ENCODE data around the gene TPP1. TPM values are rescaled to one million over a fixed set of nuclear protein-coding genes. Genes with fewer than 3 reads are reported as not detected.

Gene TPP1
- total and polyA plus RNA-seq, 5 experiments from 2014 or later = 84.8 to 130 (median 107) TPM

DNA sequence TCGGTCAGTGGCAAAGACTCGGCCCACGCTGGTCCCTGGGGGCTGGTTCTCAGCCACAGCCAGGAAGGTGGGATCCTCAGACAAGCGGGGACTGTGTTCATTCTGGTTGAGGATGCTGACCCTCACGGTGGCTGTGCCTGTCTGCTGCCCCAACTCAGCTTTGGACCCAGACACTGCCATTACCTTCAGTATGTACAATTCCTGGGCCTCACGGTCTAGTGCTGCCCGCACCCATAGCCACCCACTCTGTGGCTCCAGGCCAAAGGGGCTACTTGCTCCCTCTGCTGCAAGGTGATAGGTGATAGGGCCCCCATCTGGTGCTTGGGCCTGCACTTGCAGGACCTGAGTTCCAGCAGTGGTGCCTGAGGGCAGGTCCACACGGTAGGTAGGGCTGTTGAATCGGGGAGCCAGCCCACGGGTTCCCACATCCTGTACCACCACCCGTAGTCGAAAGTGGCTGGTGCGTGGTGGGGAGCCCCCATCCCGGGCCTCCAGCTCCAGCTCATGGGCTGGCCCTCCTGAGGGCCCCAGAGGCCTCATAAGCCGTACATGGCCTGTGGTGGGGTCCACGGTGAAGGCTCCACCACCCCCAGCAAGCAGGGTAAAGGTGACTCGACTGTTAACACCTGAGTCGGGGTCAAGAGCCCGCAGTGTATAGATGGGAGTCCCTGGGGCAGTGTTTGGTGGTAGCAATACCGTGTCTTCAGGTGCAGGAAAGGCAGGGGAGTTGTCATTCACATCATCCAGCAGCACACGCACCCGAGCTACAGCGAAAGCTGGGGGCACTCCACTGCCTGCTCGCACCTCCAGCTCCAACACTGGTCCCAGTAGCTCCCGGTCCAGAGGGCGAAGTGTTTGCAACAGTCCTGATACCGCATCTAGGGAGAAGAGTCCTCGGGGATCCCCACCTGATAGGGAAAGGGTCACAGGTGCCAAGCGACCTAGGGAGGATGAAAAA is 13.2 kb upstream of the TPP1 start:
- Mint-ChIP-seq H3K27me3 (no peaks in the 10 kb centered on the region), H3K27ac (peak overlapping the region in 3 of 10 donors; percentile 46 to 77 (median 69)), H3K9me3 (no peaks in the 10 kb centered on the region), H3K4me3 (no peak overlapping the region), H3K4me1 (peaks cover 9 to 26% (median 11%) of the 10 kb centered on the region in 4 donors), H3K36me3 (peaks cover 0 to 29% (median 6%) of the 10 kb centered on the region in 3 donors)
- ATAC-seq (no peak), DNase-seq (no peak)
- POLR2A ChIA-PET = interaction anchor here (2.2 to 3.0 kb wide), 2 partner anchors 13 to 20 kb away, joined by 7 to 12 read pairs; partner anchors contain the start of genes TAF10 and TPP1

GRCh38 chr11:6631361-6631890 is 12.2 kb upstream of the TPP1 start:
- Mint-ChIP-seq H3K27ac (peak overlapping the region in 3 of 10 donors; percentile 37 to 77 (median 75)), H3K4me1 (peaks cover 9 to 35% (median 18%) of the 10 kb centered on the region in 4 donors)

GRCh38 chr11:6630632-6631291 is 11.5 kb upstream of the TPP1 start:
- no peak overlapping the region for H3K4me3 Mint-ChIP-seq
- peaks cover 0 to 37% (median 12%) of the 10 kb centered on the region in 3 donors for H3K36me3 Mint-ChIP-seq
- H3K27me3 Mint-ChIP-seq = no peaks in the 10 kb centered on the region
- no peak for DNase-seq
- H3K4me1 Mint-ChIP-seq = peaks cover 10 to 38% (median 20%) of the 10 kb centered on the region in 4 donors
- ATAC-seq = no peak
- H3K27ac Mint-ChIP-seq = peak overlapping the region in 3 of 10 donors; percentile 40 to 75 (median 67)
- POLR2A ChIA-PET = interaction anchor here (0.9 to 3.0 kb wide), 5 partner anchors 12 to 53 kb away, joined by 3 to 12 read pairs (median 3); partner anchors contain the start of genes MRPL17, TAF10 and TPP1
- no peaks in the 10 kb centered on the region for H3K9me3 Mint-ChIP-seq

More at GRCh38 chr11:6631361-6631890, 12.2 kb upstream of the TPP1 start:
- ATAC-seq (no peak), DNase-seq (no peak)
- POLR2A ChIA-PET = interaction anchor here (0.9 to 3.0 kb wide), 5 partner anchors 12 to 52 kb away, joined by 3 to 12 read pairs (median 3); partner anchors contain the start of genes MRPL17, TAF10 and TPP1
- Mint-ChIP-seq H3K36me3 (peaks cover 0 to 34% (median 8%) of the 10 kb centered on the region in 3 donors), H3K4me3 (no peak overlapping the region), H3K27me3 (no peaks in the 10 kb centered on the region), H3K9me3 (no peaks in the 10 kb centered on the region)

DNA sequence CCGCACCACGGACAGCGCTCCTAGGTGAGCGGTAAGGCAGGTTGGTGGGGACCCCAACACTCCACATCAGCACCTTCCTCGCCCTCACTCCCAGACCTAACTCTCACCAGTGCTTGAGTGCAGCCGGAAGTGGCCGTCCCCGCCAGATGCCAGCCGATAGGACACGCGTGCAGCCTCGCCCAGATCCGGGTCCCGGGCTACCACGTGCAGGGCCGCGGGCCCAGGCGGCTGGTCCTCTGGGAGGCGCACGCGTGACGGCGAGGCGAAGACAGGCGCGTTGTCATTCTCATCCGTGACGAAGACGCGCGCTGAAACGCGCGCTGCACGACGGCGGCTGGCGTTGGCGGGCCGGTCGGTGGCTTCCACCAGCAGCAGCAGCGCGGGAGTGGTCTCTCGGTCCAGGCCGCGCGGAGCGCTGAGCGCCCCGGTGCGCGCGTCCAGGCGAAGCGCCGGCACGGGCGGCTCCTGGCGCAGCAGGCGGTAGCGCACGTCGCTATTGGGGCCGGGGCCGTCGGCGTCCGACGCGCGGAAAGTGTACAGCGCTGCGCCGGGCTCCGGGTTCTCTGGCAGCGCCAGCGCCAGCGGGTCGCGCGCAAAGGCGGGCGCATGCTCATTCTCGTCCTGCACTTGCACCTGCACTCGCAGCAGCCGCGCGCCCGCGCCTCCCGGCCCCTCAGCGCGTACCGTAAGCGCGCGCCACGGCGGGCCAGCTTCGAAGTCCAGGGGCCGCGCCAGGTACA is 10.8 kb upstream of the TPP1 start:
- no peaks in the 10 kb centered on the region for H3K9me3 Mint-ChIP-seq
- no peak overlapping the region for H3K4me3 Mint-ChIP-seq
- ATAC-seq = no peak
- H3K36me3 Mint-ChIP-seq = peaks cover 0 to 39% (median 12%) of the 10 kb centered on the region in 3 donors
- H3K27ac Mint-ChIP-seq = no peak overlapping the region
- POLR2A ChIA-PET = interaction anchor here (1.4 to 3.0 kb wide), 3 partner anchors 11 to 53 kb away, joined by 3 to 12 read pairs (median 7); partner anchors contain the start of genes MRPL17, TAF10 and TPP1
- H3K4me1 Mint-ChIP-seq = peaks cover 10 to 38% (median 20%) of the 10 kb centered on the region in 4 donors
- H3K27me3 Mint-ChIP-seq = no peaks in the 10 kb centered on the region
- no peak for DNase-seq

DNA sequence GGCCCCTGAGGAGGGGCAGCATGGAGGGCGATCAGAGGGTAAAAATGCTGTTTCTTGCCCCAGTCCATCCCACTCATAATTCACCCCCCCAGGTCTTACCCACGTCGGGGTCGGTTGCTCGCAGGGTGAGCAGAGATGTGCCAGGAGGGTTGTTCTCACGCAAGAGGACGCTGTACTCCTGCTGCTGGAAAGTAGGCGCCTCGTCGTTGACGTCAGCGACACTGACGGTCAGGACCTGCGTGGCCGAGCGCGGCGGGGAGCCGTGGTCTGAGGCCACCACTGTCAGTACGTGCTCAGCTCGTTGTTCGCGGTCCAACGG is 10.3 kb upstream of the TPP1 start:
- Mint-ChIP-seq H3K27me3 (no peaks in the 10 kb centered on the region), H3K4me3 (no peak overlapping the region), H3K4me1 (peaks cover 10 to 38% (median 20%) of the 10 kb centered on the region in 4 donors), H3K36me3 (peaks cover 0 to 40% (median 12%) of the 10 kb centered on the region in 3 donors), H3K27ac (peak overlapping the region in 1 of 10 donors; percentile 25), H3K9me3 (no peaks in the 10 kb centered on the region)
- DNase-seq = no peak
- POLR2A ChIA-PET = no interaction called here
- no peak for ATAC-seq

DNA sequence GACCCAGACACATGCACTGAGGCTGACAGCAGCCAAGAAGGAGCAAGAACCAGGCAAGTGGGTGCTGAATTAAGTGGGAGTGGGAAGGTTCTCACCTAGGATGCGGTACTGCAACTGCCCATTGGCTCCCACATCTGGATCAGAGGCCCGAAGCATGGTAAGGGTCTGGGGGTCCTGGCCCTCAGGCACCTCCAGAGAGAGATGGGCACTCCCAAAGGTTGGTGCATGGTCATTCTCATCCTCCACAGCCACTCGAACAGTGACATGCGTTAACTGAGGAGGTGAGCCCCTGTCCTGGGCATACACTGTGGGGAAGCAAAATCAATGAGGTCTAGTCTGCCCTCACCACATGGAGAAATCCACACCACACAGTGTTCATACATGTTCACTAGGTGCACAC is 9.3 kb upstream of the TPP1 start:
- Mint-ChIP-seq H3K27ac (peak overlapping the region in 4 of 10 donors; percentile 12 to 84 (median 64)), H3K4me3 (no peak overlapping the region), H3K4me1 (peaks cover 10 to 38% (median 20%) of the 10 kb centered on the region in 4 donors), H3K27me3 (no peaks in the 10 kb centered on the region), H3K9me3 (no peaks in the 10 kb centered on the region), H3K36me3 (peaks cover 0 to 45% (median 14%) of the 10 kb centered on the region in 3 donors)
- DNase-seq = no peak
- POLR2A ChIA-PET = interaction anchor here (1.8 kb wide), 1 partner anchor 24 kb away, joined by 6 read pairs; no protein-coding TSS in a partner anchor
- no peak for ATAC-seq

DNA sequence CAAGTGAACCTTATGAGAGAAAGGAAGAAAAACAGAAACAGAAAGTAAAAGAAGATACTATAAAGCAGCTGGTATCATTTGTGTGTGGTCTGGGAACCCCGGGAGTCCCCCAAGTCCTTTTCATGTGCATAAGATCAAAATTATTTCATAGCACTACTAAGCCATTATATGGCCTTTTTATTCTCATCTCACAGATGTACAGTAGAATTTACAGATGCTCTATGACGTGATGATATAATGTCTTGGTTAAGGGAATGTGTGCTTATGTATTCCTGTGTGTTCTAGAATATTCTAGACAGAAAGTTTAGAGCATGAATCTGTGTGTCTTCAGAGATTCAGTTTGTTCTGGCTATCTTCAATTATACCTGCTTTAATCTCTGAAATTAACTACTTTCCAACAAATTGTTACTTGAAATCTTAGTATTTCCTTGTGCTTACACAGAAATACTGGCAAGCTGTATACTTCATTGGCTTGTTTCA is 8.6 kb upstream of the TPP1 start:
- peak in 4 of 10 donors; percentile 25 to 51 (median 41) for DNase-seq
- peaks cover 0 to 38% (median 14%) of the 10 kb centered on the region in 3 donors for H3K36me3 Mint-ChIP-seq
- peaks cover 9 to 37% (median 20%) of the 10 kb centered on the region in 4 donors for H3K4me1 Mint-ChIP-seq
- peak; percentile 87 to 92 for ATAC-seq
- peak overlapping the region; percentile 7 to 69 (median 52) for H3K4me3 Mint-ChIP-seq
- H3K27ac Mint-ChIP-seq = peak overlapping the region; percentile 1 to 90 (median 79)
- H3K27me3 Mint-ChIP-seq = no peaks in the 10 kb centered on the region
- H3K9me3 Mint-ChIP-seq = no peaks in the 10 kb centered on the region
- POLR2A ChIA-PET = interaction anchor here (0.9 to 2.0 kb wide), 4 partner anchors 9 to 38 kb away, joined by 4 to 12 read pairs (median 7); partner anchors contain the start of genes TAF10 and TPP1

DNA sequence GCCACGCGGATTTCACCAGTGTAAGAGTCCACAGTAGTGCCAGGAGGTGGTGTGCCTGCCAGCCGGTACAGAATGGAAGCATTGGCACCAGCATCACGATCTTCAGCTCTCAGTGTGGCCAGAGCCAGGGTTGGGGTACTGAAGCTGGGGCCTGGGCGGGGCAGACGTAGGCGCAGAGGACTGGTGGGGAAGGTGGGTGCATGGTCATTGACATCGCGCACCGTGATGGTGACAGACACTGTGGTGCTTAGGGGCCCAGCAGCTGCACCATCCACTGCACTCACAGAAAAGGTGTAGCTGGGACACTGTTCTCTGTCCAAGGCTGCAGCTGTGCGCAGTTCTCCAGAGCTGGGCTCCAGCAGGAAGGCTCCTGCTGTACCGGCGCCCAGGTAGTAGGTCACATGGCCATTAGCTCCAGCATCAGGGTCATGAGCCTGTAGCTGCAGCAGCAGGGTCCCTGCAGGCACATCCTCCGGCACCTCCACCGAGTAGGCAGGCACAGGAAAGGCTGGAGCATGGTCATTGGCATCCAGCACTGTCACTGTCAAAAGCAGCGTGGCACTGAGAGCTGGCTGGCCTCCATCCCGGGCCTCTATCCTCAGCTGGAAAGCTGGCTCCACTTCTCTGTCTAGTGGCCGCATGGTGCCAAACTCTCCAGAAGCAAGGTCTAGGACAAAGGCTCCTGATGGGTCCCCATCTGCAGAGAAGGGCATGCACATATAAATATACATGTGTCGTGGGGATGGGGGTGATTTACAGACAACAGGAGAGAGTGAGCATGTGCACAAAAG is 7.9 kb upstream of the TPP1 start:
- Mint-ChIP-seq H3K4me1 (peaks cover 7 to 31% (median 20%) of the 10 kb centered on the region in 4 donors), H3K9me3 (no peaks in the 10 kb centered on the region), H3K27ac (peak overlapping the region; percentile 1 to 90 (median 79)), H3K4me3 (peak overlapping the region; percentile 7 to 69 (median 52)), H3K36me3 (peaks cover 0 to 37% (median 14%) of the 10 kb centered on the region in 3 donors), H3K27me3 (no peaks in the 10 kb centered on the region)
- ATAC-seq = no peak
- POLR2A ChIA-PET = interaction anchor here (0.9 to 2.0 kb wide), 5 partner anchors 9 to 56 kb away, joined by 3 to 12 read pairs (median 6); partner anchors contain the start of genes MRPL17, TAF10 and TPP1
- DNase-seq = no peak

- peaks cover 0 to 29% (median 8%) of the 10 kb centered on the region in 3 donors for H3K36me3 Mint-ChIP-seq
- ATAC-seq = no peak
- no peaks in the 10 kb centered on the region for H3K27me3 Mint-ChIP-seq
- DNase-seq = no peak
- POLR2A ChIA-PET = interaction anchor here (2.0 kb wide), 1 partner anchor 14 kb away, joined by 12 read pairs; the partner anchor contains the start of gene TAF10
- no peak overlapping the region for H3K4me3 Mint-ChIP-seq
- H3K4me1 Mint-ChIP-seq = peaks cover 10 to 30% (median 22%) of the 10 kb centered on the region in 4 donors
- H3K9me3 Mint-ChIP-seq = no peaks in the 10 kb centered on the region
- H3K27ac Mint-ChIP-seq = peak overlapping the region in 1 of 10 donors; percentile 39
Observed at GRCh38 chr11:6625832-6626420, 6.7 kb upstream of the TPP1 start.

DNA sequence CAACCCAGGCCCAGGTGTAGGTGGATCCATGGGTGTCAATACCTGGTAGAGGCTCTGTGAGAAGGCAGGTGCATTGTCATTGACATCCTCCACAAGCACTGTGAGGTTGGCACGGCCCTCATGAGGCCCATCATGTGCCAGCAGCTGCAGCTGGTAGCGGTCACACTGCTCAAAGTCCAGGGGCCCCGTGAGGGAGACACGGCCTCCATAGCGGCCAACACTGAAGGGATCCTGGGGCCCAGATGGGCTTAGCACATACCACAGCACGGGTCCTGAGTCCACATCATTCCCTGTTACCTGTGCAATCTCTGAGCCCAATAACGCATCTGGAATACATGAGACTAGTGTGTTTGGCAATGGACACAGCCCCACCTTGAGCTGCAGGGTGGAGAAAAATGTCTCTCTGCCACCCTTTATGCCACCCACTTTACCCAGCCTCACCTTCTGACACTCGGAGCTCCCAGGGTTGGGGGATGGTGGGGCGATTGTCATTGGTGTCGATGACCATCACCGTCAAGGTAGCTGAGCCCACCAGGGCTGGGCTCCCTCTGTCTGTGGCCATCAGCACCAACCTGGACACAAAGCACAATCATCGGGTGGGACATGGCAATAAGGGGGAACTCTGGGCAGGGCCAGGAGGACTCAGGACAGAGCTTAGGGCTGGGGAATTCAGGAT is 6.1 kb upstream of the TPP1 start:
- POLR2A ChIA-PET = interaction anchor here (1.1 to 5.0 kb wide), 2 partner anchors 13 to 23 kb away, joined by 3 to 27 read pairs; partner anchors contain the start of gene TAF10
- Mint-ChIP-seq H3K4me3 (no peak overlapping the region), H3K36me3 (peaks cover 0 to 29% (median 8%) of the 10 kb centered on the region in 3 donors), H3K4me1 (peaks cover 10 to 30% (median 22%) of the 10 kb centered on the region in 4 donors), H3K27me3 (no peaks in the 10 kb centered on the region), H3K27ac (peak overlapping the region in 1 of 10 donors; percentile 8), H3K9me3 (no peaks in the 10 kb centered on the region)
- ATAC-seq (no peak), DNase-seq (no peak)
